Thyroid gland (tissue), 4 donors: ENCODE measurements around the gene SEMA4C.

Experiments used
- CTCF ChIP-seq, 6 experiments: fragments of 200-600 bp in 3 of 6; fragments of 450-650 bp in 3 of 6; sonication (generic) in 3 of 6; IDR thresholded peaks; one replicate each; pipeline ENCODE4 v1.5.1; 2016 to 2019; ENCODE audit warnings: antibody characterized with exemption in 6 of 6, mild to moderate bottlenecking in 2 of 6, inconsistent platforms in 1 of 6, moderate library complexity in 1 of 6
- POLR2A ChIP-seq, 2 donors: fragments of 450-650 bp; IDR thresholded peaks; one replicate each; pipeline ENCODE4 v1.6.1; 2017; ENCODE audit warnings: antibody characterized with exemption in 2 of 2, mild to moderate bottlenecking in 2 of 2, moderate library complexity in 1 of 2

DNA sequence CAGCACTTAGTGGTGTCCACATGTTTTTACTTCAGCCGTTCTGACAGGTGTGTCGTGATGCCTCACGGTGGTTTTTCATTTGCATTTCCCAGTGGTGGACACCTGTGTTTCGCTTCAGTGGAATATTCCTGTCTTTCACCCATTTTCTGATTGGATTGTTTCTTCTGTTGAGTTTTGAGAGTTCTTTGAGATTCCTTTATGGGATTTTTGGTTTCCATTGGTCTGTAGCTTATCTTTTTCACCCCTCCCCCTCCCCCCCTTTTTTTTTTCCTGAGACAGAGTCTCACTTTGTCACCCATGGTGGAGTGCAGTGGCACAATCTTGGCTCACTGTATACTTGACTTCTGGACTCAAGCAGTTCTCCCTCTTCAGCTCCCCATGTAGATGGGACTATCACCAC lies 34.0 kb downstream of the SEMA4C start:
- TF ChIP-seq CTCF (IDR thresholded peaks at IDR 0.05) (no peak), POLR2A (IDR thresholded peaks at IDR 0.05) (no peak)
